AG04450 (cell line): Measurements from ENCODE around the gene TRAPPC6A. TPM values are rescaled to one million over a fixed set of nuclear protein-coding genes. Genes with fewer than 3 reads are reported as not detected.
"Not testable (repeated sequence)": the region's sequence is repeated elsewhere in the genome, so short reads cannot be mapped to it uniquely, and the experiment has no call there.

Source experiments
- CTCF ChIA-PET: fragments of 300-600, 350-600 bp; formaldehyde crosslinking; extraction: SDS; loops from one replicate; lab custom pipeline; 2022; ENCODE audit warnings: antibody characterized with exemption, inconsistent platforms; lab: Charles Lee
- POLR2A ChIA-PET: fragments of 350-600 bp; formaldehyde crosslinking; extraction: SDS; loops from one replicate; lab custom pipeline; 2021; ENCODE audit warnings: antibody characterized with exemption, inconsistent platforms; lab: Yijun Ruan, JAX
- DNase-seq: peaks from one replicate; pipeline ENCODE4 v3.0.0-alpha.2; 2011; ENCODE audit warnings: low read depth, low spot score
- H3K27ac ChIP-seq: one replicate; pipeline ENCODE4 v1.5.1; 2012; ENCODE audit warnings: low read depth, low read length, control low read depth
- H3K27me3 ChIP-seq: one replicate; pipeline ENCODE4 v1.6.0; 2012; ENCODE audit warnings: low read length; ENCODE audit not compliant: control insufficient read depth, insufficient read depth
- H3K4me3 ChIP-seq: 2 replicates; pipeline ENCODE4 v1.5.1; 2011; ENCODE audit warnings: mild to moderate bottlenecking, low read depth, low read length, control low read depth
- H3K9me3 ChIP-seq: 2 replicates; pipeline ENCODE4 v1.5.1; 2012; ENCODE audit warnings: low read length; ENCODE audit not compliant: control insufficient read depth, insufficient read depth
- polyA plus RNA-seq: library from polyadenylated mRNA; depleted of rRNA; stranded (reverse); fragments of >200 nt; gene quantifications from 2 replicates; pipeline ENCODE4 v1.2.3, GENCODE V29; 2011
- TF ChIP-seq, protein P1 (sequence below): IDR thresholded peaks from 2 replicates; pipeline ENCODE4 v1.5.1; 2011; ENCODE audit warnings: low read depth, low read length, control low read depth, inconsistent platforms

Gene TRAPPC6A
- polyA plus RNA-seq, 1 experiment: 5.8 TPM

DNA sequence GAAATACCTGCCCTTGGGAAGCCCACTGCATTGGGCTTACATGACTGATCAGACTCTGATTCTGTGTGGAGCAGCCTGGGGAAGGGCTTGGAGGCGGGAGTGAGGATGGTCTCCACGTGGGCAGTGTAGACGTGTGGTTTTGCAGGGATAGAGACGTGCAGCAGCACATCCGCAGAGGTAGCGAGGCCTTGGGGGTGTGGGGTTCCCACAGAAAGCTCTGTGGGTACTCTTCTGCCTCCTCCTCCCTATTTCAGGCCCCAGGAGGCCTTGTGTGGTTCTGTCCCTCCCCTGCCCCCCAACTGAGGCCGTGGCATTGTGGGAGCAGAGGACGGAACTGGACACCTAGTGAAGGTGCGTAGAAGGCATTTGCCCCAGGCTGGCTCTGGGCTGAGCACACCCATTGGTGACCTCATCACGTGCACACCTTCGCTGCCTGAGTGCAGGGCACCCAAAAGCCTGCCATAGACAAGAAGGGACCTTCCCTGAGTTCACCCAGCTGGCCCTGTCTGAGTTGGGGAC lies 56.2 kb downstream of the TRAPPC6A start:
- CTCF ChIA-PET: interaction anchor here (0.6 kb wide), 1 partner anchor 237 kb away, joined by 3 read pairs; no protein-coding TSS in a partner anchor
- DNase-seq: no peak
- no peaks in the 10 kb centered on the region for H3K27me3 ChIP-seq
- no peak overlapping the region for H3K4me3 ChIP-seq
- H3K9me3 ChIP-seq: no peaks in the 10 kb centered on the region; the same call in 1 of the 2 replicates
- TF ChIP-seq, protein P1, sequence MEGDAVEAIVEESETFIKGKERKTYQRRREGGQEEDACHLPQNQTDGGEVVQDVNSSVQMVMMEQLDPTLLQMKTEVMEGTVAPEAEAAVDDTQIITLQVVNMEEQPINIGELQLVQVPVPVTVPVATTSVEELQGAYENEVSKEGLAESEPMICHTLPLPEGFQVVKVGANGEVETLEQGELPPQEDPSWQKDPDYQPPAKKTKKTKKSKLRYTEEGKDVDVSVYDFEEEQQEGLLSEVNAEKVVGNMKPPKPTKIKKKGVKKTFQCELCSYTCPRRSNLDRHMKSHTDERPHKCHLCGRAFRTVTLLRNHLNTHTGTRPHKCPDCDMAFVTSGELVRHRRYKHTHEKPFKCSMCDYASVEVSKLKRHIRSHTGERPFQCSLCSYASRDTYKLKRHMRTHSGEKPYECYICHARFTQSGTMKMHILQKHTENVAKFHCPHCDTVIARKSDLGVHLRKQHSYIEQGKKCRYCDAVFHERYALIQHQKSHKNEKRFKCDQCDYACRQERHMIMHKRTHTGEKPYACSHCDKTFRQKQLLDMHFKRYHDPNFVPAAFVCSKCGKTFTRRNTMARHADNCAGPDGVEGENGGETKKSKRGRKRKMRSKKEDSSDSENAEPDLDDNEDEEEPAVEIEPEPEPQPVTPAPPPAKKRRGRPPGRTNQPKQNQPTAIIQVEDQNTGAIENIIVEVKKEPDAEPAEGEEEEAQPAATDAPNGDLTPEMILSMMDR: no peak
- POLR2A ChIA-PET: interaction anchor here (0.6 kb wide), 1 partner anchor 27 kb away, joined by 3 read pairs; no protein-coding TSS in a partner anchor
- no peak overlapping the region for H3K27ac ChIP-seq

DNA sequence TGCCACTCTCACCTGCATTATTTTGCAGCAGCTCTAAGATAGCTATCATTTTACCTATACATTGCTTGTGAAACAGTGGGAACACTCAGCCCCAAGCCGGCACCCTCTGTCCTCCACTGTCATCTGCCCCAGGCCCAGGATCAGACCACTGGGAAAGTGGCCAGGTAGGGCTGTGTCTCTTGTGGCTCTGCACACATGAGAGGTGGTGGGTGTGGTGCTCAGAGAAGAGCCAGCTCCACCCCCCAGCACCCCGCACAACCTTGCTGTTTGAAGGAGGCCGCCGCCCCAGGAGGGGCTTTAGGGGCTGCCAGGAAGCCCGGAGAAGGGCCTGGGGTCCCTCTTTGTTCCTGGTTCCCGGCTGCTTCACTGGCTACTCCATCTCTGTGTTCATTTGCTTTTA lies 58.5 kb downstream of the TRAPPC6A start:
- Histone ChIP-seq H3K27me3 (no peaks in the 10 kb centered on the region), H3K9me3 (no peaks in the 10 kb centered on the region), H3K4me3 (no peak overlapping the region), H3K27ac (no peak overlapping the region)
- POLR2A ChIA-PET: no interaction called here
- DNase-seq: no peak
- CTCF ChIA-PET: no interaction called here
- TF ChIP-seq, protein P1: no peak

DNA sequence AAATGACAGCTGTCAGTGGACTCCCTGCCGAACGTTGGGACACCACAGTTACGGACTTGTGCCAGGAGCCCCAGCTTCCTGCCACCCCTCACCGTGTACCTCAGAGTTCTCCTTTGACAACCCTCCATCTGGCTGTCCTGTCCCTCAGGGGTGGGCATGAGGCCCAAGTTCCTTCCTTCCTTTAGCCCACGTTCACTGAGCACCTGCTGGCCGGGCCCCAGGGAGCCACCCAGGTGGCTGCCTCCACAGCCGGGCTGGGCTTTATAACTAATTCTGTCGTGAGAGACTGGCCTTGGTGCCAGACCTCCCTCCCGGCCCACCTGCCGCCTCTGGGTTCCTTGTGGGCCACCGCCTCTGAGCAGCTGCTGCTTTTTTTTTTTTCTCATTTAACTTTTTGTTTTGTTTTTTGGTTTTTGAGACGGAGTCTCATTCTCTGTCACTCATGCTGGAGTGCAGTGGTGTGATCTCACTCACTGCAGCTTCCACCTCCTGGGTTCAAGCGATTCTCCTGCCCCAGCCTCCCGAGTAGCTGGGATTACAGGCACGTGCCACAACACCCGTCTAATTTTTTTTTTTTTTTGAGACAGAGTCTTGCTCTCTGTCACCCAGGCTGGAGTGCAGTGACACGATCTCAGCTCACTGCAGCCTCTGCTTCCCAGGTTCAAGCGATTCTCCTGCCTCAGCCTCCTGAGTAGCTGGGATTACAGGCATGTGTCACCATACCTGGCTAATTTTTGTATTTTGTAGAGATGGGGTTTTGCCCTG lies 59.3 kb downstream of the TRAPPC6A start:
- H3K4me3 ChIP-seq, H3K27ac ChIP-seq, H3K9me3 ChIP-seq, H3K27me3 ChIP-seq, CTCF ChIA-PET, POLR2A ChIA-PET, DNase-seq: not testable (repeated sequence)

DNA sequence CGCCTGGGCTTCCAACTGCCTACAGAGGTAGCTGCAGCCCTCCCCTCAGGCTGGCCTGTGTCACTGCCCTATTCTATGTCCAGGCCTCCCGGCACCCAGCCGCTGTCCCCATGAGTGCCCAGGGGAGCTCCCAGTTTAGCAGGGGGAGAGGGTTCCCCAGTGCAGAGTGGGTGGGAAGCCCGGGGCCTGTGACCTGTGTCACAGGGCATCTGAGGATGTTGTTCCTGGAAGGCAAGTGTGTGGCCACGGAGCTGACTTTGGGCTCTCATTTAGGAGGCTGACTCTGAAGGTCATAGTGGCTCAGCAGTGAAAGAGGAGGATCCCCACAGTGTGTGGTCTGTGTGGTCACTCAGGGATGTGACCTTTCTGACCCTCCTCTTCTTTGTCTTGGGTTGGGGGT lies 59.9 kb downstream of the TRAPPC6A start:
- TF ChIP-seq, protein P1: no peak
- Histone ChIP-seq H3K4me3 (no peak overlapping the region), H3K9me3 (no peaks in the 10 kb centered on the region), H3K27me3 (no peaks in the 10 kb centered on the region), H3K27ac (no peak overlapping the region)
- ChIA-PET POLR2A (no interaction called here), CTCF (interaction anchor here (1.4 kb wide), 1 partner anchor 8 kb away, joined by 5 read pairs; no protein-coding TSS in a partner anchor)
- no peak for DNase-seq

DNA sequence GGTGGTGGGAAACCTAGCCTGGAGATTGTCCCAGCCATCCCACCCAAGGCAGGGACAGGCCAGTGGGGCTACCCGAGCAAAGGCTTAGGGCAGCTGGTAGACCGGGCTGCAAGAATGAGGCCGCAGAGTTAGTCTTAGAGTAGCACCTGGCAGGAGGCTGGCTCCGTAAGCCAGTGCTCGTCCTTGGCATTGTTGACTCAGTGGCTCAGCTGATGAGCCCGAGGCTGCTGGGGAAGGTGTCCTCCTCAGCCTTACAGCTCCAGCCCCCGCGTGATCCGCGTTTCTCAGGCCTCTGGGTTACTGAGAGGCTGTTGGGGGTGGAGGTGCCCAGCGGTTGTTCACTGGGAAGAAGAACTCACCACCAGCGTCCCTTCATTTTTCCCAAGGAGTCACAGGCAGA lies 60.4 kb downstream of the TRAPPC6A start:
- CTCF ChIA-PET: interaction anchor here (0.6 to 1.4 kb wide), 2 partner anchors 9 to 155 kb away, joined by 3 to 5 read pairs; no protein-coding TSS in a partner anchor

More for the DNA sequence above, 60.4 kb downstream of the TRAPPC6A start:
- DNase-seq: no peak
- no peaks in the 10 kb centered on the region for H3K27me3 ChIP-seq
- TF ChIP-seq, protein P1: no peak
- H3K27ac ChIP-seq: no peak overlapping the region
- no peak overlapping the region for H3K4me3 ChIP-seq
- POLR2A ChIA-PET: no interaction called here
- no peaks in the 10 kb centered on the region for H3K9me3 ChIP-seq
